ENCODE measurements around the gene ADCY5.
"Not testable (repeated sequence)": the region's sequence is repeated elsewhere in the genome, so short reads cannot be mapped to it uniquely, and the experiment has no call there.

ADCY5 gene

DNA sequence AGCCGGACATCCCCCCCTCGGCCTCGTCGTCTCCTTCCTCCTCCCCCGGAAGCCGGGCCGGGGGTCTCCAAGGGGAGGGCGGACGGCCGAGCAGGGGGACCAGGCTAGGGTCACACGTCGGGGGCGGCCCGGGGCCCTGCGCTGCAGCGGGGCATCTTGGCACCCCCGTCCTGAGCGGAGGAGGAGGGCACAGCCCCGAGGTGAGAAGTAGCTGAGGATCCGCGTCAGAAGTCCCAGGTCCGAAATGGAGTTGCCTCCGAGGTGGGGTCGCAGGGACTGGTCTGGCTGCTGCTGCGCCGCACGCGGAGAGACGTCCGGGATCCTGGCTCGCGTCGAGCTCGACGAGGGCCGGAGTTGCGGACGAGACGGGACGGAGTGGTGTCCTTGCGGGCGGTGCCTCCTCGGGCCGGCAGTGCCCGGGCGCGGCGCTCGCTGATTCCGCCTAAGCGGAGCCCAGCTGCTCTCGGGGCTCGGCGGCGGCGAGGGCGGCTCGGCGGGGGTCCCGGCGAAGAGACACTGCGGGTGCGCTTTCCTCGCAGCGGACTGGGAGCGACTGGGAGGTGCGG is at the start of gene ADCY5:
ADCY5 (minus strand) TSS at position 555 of the 566 bp plus-strand sequence; CDS start at position 10, 545 bp downstream.
- TF ChIP-seq, protein P1, sequence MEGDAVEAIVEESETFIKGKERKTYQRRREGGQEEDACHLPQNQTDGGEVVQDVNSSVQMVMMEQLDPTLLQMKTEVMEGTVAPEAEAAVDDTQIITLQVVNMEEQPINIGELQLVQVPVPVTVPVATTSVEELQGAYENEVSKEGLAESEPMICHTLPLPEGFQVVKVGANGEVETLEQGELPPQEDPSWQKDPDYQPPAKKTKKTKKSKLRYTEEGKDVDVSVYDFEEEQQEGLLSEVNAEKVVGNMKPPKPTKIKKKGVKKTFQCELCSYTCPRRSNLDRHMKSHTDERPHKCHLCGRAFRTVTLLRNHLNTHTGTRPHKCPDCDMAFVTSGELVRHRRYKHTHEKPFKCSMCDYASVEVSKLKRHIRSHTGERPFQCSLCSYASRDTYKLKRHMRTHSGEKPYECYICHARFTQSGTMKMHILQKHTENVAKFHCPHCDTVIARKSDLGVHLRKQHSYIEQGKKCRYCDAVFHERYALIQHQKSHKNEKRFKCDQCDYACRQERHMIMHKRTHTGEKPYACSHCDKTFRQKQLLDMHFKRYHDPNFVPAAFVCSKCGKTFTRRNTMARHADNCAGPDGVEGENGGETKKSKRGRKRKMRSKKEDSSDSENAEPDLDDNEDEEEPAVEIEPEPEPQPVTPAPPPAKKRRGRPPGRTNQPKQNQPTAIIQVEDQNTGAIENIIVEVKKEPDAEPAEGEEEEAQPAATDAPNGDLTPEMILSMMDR (IDR thresholded peaks at IDR 0.05; ENCODE audit: low read depth, low read length) = no peak
- peak within 1 kb of the TSS; percentile 51 for H3K4me3 ChIP-seq (ENCODE audit: low read depth, low read length)

DNA sequence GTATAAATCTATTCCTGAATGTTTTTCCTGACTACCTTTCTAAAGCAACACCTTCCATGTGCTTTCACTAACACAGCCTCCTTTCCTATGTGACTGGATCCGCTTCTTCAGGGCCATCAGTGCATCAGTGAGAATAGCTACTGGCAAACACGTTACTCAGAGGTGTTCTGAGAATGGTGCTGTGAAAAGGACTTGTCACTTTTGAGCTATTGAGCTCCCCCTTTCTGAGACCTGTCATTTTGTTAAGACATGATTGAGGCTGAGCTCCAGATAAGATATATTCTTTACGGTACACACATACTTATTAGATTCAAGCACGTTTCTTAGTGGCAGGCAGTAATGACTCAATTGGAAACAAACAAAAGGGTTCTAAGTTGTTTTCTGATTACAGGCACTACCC is 45.0 kb upstream of the ADCY5 start:
- no peak overlapping the region for H3K4me3 ChIP-seq (ENCODE audit: low read depth, low read length)
- TF ChIP-seq, protein P1 (IDR thresholded peaks at IDR 0.05; ENCODE audit: low read depth, low read length) = no peak

DNA sequence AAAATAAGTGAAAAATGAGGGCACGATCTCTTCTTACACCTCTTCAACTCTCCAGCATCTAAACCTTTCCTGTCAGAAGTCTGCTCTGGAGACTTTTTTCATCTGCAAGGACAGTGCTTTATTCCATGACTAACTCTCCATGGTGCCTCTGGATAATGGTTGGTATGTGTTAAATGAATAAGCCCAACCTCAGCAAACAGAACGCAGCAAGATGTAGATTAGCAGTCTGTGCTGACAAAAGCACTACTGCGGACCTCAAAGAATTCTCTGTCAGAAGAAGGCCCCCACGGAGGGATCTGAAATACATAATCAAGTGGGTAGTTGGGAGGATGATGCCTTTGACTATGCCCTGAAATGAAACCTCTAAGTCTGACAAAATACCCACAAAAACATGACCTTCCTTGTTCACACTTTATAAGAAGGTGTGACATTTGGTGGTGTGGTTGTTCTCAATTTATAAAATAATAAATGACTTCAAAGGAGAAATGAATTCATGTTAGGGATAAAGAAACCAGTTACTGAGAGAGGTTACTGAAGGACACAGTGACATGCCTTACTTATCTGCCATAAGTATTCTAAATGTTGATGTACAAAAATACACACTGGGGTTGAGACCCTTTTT is 43.2 kb upstream of the ADCY5 start:
- TF ChIP-seq, protein P1 (IDR thresholded peaks at IDR 0.05; ENCODE audit: low read depth, low read length) = no peak
- H3K4me3 ChIP-seq (ENCODE audit: low read depth, low read length) = no peak overlapping the region

DNA sequence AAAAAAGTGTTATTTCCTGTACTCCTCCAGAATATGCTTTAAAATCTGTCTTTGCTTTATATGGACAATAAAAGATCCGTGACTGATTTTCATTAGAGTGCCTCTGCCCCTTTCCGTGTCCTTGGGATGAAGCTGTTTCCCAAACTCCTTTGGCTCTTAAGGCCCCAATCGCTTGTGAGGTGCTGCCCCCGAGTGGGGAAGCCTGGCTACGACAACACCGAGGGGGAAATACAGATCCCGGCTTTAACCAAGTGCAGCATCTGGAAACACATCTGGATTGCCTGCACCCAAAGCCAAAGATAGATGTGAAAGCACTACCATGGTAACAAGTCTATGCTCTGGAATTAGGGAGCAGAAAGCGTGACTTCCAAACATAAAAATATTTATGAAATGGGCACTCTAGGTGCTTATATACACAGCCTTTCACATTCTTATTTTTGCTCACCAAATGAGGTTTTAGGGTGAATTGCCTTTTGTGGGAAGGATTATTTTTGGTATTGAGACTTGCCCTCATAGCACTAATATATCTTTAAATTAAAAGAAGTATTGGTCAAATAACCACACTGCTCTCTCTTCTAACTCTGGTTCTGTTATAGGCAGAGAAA is 40.6 kb upstream of the ADCY5 start:
- H3K4me3 ChIP-seq (ENCODE audit: low read depth, low read length) = no peak overlapping the region
- TF ChIP-seq, protein P1 (IDR thresholded peaks at IDR 0.05; ENCODE audit: low read depth, low read length) = peak; percentile 94

DNA sequence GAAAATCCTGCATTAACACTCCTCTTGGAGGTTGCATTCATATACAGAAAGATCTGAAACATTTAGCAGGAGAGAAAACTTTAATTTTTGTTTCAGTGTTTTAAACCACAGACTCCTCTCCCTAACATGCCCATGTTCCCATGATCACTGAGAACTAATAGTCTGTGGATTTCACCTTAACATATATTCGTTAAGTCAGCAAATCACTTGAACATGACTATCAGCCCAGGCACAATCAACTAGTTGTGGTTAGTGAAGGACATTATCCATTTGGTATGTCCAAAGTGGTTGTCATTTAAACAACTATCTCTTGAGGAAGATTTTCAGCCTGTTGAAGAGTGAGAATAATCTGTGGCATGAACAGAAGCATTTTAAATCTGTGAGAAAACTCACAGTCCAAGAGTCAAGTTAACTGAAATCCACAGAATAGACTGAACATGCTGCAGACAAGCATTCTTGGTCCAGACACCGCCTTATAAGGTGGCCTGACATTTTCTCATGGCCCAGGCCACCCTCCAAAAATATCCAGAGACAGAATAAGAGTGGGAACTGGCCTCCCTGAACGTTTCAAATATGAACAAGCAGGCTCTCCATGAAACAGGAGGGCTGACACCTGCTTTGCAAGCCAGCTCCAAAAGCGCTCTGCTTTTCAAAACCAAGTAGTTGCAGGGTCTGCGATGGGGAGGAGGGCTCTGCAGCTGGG is 39.9 kb upstream of the ADCY5 start:
- H3K4me3 ChIP-seq (ENCODE audit: low read depth, low read length) = no peak overlapping the region
- TF ChIP-seq, protein P1 (IDR thresholded peaks at IDR 0.05; ENCODE audit: low read depth, low read length) = no peak

DNA sequence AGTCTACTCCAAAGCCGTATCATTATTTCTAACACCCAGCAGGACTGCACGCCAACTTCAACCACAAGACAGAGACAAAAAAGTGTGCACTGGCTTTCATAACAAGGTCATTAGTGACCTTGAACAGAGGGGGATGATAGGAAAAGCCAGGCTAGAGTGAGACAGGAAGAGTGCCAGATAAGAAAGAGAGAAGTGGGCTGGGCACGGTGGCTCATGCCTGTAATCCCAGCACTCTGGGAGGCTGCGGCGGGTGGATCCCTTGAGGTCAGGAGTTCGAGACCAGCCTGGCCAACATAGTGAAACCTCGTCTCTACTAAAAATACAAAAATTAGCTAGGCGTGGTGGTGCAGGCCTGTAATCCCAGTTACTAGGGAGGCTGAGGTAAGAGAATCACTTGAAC is 38.2 kb upstream of the ADCY5 start:
- not testable (repeated sequence) for H3K4me3 ChIP-seq (ENCODE audit: low read depth, low read length)

DNA sequence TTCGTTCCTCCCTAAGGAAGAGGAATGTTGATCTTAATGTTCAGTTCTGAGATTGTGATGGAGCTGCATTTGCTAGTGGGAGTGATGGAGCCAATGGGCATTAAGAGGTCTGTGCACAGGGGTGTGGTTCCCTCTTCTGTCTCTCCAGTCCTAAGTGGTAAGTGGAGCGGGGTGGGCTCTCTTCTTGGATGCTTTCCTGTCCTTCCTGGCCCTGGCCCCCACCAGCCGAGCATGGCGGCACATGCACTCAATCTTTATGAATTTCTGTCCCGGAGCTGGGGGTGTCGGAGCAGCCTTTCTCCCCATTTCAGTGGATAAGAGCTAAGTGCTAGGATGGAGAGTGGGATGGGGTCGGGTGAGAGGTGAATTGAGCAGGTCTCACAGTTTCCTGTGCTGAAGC is 37.6 kb upstream of the ADCY5 start:
- no peak overlapping the region for H3K4me3 ChIP-seq (ENCODE audit: low read depth, low read length)
- TF ChIP-seq, protein P1 (IDR thresholded peaks at IDR 0.05; ENCODE audit: low read depth, low read length) = no peak
